NB4 (cell line): ENCODE measurements around the gene NEMP1.
A peak's percentile ranks its signal among the peaks of the same experiment; 100 is the strongest.

Source experiments
- MYC ChIP-seq: IDR thresholded peaks from 2 replicates; pipeline ENCODE4 v1.6.1; 2011; ENCODE audit warnings: low read depth, low read length
- POLR2A ChIP-seq: IDR thresholded peaks from 2 replicates; pipeline ENCODE4 v1.6.1; 2011; ENCODE audit warnings: mild to moderate bottlenecking; ENCODE audit not compliant: insufficient read length; ENCODE audit errors: extremely low read depth
- TF ChIP-seq, protein P1 (sequence below): IDR thresholded peaks from one replicate; pipeline ENCODE4 v1.5.1; 2012; ENCODE audit warnings: low read depth, low read length
- TF ChIP-seq, protein P2 (sequence below): IDR thresholded peaks from 2 replicates; pipeline ENCODE4 v1.6.1; 2011; ENCODE audit warnings: low read depth, low read length

DNA sequence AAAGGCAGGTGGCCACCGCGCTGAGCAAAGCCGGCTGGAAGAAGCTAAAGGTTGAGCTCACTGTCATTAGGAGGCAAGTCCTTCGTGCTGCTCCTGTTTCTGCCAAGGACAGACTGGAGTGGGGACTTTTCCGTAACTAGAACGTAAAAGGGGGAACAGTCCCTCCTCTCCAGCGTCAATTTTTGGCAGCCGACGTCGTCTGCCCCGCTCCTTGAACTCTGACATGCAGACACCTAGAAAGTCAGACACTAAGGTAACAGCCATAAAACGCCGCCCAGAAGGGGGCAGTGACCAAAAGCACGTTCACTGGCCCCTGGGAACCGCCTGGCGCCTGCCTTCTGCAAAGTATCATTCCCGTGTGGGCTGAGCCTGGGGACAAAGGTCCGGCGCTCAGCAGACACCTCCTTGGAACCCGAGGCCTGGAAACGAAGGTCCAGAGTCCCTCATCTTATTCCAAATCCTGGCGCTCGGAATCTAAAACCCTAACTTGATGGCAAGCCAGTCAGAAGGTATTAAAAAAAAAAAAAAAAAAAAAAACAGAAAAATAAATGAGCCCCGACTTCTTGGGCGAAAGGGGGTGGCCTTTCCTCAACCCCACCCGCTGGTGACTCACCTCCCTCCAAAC is 48.6 kb upstream of the NEMP1 start:
- TF ChIP-seq, protein P1, sequence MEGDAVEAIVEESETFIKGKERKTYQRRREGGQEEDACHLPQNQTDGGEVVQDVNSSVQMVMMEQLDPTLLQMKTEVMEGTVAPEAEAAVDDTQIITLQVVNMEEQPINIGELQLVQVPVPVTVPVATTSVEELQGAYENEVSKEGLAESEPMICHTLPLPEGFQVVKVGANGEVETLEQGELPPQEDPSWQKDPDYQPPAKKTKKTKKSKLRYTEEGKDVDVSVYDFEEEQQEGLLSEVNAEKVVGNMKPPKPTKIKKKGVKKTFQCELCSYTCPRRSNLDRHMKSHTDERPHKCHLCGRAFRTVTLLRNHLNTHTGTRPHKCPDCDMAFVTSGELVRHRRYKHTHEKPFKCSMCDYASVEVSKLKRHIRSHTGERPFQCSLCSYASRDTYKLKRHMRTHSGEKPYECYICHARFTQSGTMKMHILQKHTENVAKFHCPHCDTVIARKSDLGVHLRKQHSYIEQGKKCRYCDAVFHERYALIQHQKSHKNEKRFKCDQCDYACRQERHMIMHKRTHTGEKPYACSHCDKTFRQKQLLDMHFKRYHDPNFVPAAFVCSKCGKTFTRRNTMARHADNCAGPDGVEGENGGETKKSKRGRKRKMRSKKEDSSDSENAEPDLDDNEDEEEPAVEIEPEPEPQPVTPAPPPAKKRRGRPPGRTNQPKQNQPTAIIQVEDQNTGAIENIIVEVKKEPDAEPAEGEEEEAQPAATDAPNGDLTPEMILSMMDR = peak; percentile 39
- TF ChIP-seq POLR2A = no peak
- TF ChIP-seq, protein P2, sequence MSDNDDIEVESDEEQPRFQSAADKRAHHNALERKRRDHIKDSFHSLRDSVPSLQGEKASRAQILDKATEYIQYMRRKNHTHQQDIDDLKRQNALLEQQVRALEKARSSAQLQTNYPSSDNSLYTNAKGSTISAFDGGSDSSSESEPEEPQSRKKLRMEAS = no peak
- no peak for TF ChIP-seq MYC
